Measurements from ENCODE around the gene NTSR2. TPM values are rescaled to one million over a fixed set of nuclear protein-coding genes. Genes with fewer than 3 reads are reported as not detected.
"Not testable (repeated sequence)": the region's sequence is repeated elsewhere in the genome, so short reads cannot be mapped to it uniquely, and the experiment has no call there.

NTSR2 gene
- total and polyA plus RNA-seq, 4 donors, result not detected

DNA sequence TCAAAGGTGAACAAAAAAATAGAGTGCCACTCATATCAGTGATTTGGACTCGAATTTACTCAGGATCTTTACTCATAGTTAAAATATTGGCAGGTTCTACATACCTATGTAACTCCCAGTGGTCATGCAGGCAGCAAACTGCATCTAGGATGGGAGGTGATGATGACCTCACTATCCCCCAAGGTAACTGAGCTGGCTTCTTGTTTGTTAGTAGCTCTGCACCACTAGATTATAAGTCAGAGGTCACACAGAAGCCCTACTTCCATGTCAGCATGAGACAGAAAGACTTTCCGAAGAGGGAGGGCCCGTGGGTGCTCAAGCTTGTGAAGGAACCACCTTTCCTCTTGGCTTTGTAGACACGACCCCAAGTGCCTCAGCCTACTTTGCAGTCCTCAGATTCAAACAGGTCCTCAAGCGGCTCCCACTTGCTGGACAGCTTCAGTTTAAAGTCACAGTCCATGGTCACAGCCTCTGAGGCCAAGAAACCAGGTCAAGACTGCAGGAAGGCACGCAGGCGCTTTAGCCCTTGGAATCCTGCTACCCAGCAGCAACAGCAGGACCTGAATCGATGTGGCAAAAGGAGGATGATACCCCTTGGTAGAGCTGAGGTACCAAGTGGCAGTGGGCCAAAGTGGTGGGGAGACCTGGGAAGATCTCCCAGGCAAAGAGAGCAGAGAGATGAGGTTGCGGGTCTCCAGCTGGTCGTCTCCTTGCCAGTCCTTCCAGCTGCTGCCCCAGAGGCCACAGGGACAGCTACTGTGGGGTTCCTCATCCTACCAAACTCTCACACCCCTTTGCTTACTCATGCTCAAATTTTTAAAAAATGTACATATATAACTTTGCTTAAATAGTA lies 4.3 kb downstream of the NTSR2 start:
- ATAC-seq (ENCODE audit: low FRiP score), result no peak
- H3K27ac ChIP-seq (ENCODE audit: low read depth in 1 of 2, low read length in 2 of 2), result no peak overlapping the region
- DNase-seq, result no peak
- no peaks in the 10 kb centered on the region for H3K27me3 ChIP-seq (ENCODE audit: control insufficient read depth in 1 of 2, insufficient read depth in 2 of 2, low read length in 1 of 2)
- H3K9me3 ChIP-seq (ENCODE audit: control insufficient read depth, low read length), result no peaks in the 10 kb centered on the region
- no peak overlapping the region for H3K4me3 ChIP-seq (ENCODE audit: low read length in 2 of 2)
- intact Hi-C loops (cut with DNase I), result no loop called here
- WGBS, 2 donors, result 74 to 80% methylated on average over 10 of the region's 10 CpGs
- no peaks in the 10 kb centered on the region for H3K4me1 ChIP-seq (ENCODE audit: control insufficient read depth in 1 of 2, insufficient read depth in 2 of 2, low read length in 2 of 2)
- H3K36me3 ChIP-seq (ENCODE audit: control insufficient read depth in 1 of 2, insufficient read depth in 2 of 2, low read length in 1 of 2), result no peaks in the 10 kb centered on the region

- Histone ChIP-seq H3K9me3 (ENCODE audit: control insufficient read depth, low read length) (no peaks in the 10 kb centered on the region), H3K4me3 (ENCODE audit: low read length in 2 of 2) (no peak overlapping the region), H3K4me1 (ENCODE audit: control insufficient read depth in 1 of 2, insufficient read depth in 2 of 2, low read length in 2 of 2) (no peaks in the 10 kb centered on the region), H3K27me3 (ENCODE audit: control insufficient read depth in 1 of 2, insufficient read depth in 2 of 2, low read length in 1 of 2) (no peaks in the 10 kb centered on the region), H3K27ac (ENCODE audit: low read depth in 1 of 2, low read length in 2 of 2) (no peak overlapping the region), H3K36me3 (ENCODE audit: control insufficient read depth in 1 of 2, insufficient read depth in 2 of 2, low read length in 1 of 2) (no peaks in the 10 kb centered on the region)
- no peak for DNase-seq
- WGBS, 2 donors, result 81 to 84% methylated on average over 11 of the region's 11 CpGs
- no peak for ATAC-seq (ENCODE audit: low FRiP score)
- intact Hi-C loops (cut with DNase I), result no loop called here
These were observed 5.0 kb downstream of the NTSR2 start for GRCh38 chr2:11665028-11665427.

DNA sequence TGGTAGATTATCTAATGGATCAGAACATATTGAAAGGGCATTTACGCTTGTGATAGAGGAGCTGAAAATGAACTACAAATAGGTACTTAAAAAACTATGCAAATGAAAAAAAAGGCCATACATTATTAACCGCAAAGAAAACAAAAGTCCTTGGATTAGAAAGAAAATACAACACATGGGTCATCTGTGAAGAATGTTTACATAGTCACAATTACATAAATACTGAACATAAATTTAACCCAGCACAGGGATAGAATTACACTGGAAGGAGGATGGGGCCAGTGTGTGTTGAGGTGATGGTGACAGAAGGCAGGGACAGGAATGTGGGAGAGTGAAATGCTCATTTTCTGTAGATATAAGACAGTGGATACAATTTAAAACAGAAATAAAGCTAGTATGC lies 6.6 kb downstream of the NTSR2 start:
- ATAC-seq (ENCODE audit: low FRiP score), result no peak
- Histone ChIP-seq H3K27me3 (ENCODE audit: control insufficient read depth in 1 of 2, insufficient read depth in 2 of 2, low read length in 1 of 2) (no peaks in the 10 kb centered on the region), H3K4me1 (ENCODE audit: control insufficient read depth in 1 of 2, insufficient read depth in 2 of 2, low read length in 2 of 2) (no peaks in the 10 kb centered on the region), H3K4me3 (ENCODE audit: low read length in 2 of 2) (no peak overlapping the region), H3K27ac (ENCODE audit: low read depth in 1 of 2, low read length in 2 of 2) (no peak overlapping the region), H3K9me3 (ENCODE audit: control insufficient read depth, low read length) (no peaks in the 10 kb centered on the region), H3K36me3 (ENCODE audit: control insufficient read depth in 1 of 2, insufficient read depth in 2 of 2, low read length in 1 of 2) (no peaks in the 10 kb centered on the region)
- intact Hi-C loops (cut with DNase I), result no loop called here
- 66 to 70% methylated on average over 2 of the region's 2 CpGs for WGBS, 2 donors
- DNase-seq, result no peak

DNA sequence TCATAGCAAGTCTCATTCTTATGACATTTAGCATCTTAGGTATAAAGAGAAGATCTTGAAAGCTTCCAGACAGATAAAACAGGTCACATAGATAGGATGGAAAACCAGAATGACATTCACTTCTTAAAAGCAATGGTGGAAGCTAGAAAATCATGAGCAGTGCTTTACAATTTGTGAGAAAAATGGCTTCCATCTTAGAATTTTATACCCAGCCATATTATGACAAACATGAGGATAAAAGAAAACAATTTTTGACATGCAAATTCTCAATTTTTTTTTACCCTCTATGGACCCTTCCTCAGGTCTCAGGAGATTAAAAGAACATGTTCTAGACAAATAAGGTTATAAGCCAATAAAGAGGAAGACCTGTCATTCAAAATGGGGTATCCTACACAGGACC lies 7.1 kb downstream of the NTSR2 start:
- Histone ChIP-seq H3K4me3 (ENCODE audit: low read length in 2 of 2) (no peak overlapping the region), H3K9me3 (ENCODE audit: control insufficient read depth, low read length) (no peaks in the 10 kb centered on the region), H3K27me3 (ENCODE audit: control insufficient read depth in 1 of 2, insufficient read depth in 2 of 2, low read length in 1 of 2) (no peaks in the 10 kb centered on the region), H3K36me3 (ENCODE audit: control insufficient read depth in 1 of 2, insufficient read depth in 2 of 2, low read length in 1 of 2) (no peaks in the 10 kb centered on the region), H3K27ac (ENCODE audit: low read depth in 1 of 2, low read length in 2 of 2) (no peak overlapping the region), H3K4me1 (ENCODE audit: control insufficient read depth in 1 of 2, insufficient read depth in 2 of 2, low read length in 2 of 2) (no peaks in the 10 kb centered on the region)
- intact Hi-C loops (cut with DNase I), result no loop called here
- no peak for DNase-seq
- no peak for ATAC-seq (ENCODE audit: low FRiP score)

DNA sequence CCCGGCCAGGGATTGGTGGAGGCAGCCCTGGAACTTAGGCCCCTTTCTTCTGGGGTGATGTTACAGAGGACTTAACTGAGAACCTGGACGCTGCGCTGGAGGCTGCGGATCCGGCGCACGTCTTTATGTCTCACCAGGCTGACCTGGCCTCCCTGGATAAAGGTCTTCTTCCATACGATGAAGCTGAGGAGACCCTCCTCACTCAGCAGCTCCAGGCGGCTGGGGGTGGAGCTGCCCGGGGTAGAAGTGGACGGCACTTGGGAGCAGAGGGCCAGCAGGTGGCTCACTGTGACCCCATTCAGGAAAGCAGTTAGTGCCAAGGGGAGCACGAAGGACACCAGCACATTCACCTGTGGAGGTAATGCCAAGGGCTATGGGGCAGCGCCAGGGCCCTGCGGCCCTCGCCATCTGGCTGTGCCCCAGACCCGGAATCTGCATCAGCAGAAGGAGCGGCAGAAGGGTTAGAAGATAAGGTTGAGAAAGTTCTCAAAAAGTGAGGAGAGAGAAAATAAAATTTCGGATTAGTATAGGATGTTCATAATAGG lies 8.0 kb downstream of the NTSR2 start:
- H3K27ac ChIP-seq (ENCODE audit: low read depth in 1 of 2, low read length in 2 of 2), result no peak overlapping the region
- intact Hi-C loops (cut with DNase I), result no loop called here
- no peaks in the 10 kb centered on the region for H3K27me3 ChIP-seq (ENCODE audit: control insufficient read depth in 1 of 2, insufficient read depth in 2 of 2, low read length in 1 of 2)
- H3K4me3 ChIP-seq (ENCODE audit: low read length in 2 of 2), result no peak overlapping the region
- DNase-seq (no peak), ATAC-seq (ENCODE audit: low FRiP score) (no peak)
- no peaks in the 10 kb centered on the region for H3K36me3 ChIP-seq (ENCODE audit: control insufficient read depth in 1 of 2, insufficient read depth in 2 of 2, low read length in 1 of 2)
- no peaks in the 10 kb centered on the region for H3K9me3 ChIP-seq (ENCODE audit: control insufficient read depth, low read length)
- no peaks in the 10 kb centered on the region for H3K4me1 ChIP-seq (ENCODE audit: control insufficient read depth in 1 of 2, insufficient read depth in 2 of 2, low read length in 2 of 2)
- 87 to 88% methylated on average over 18 of the region's 18 CpGs for WGBS, 2 donors

GRCh38 chr2:11660396-11660795 lies 9.6 kb downstream of the NTSR2 start:
- H3K4me3 ChIP-seq (ENCODE audit: low read length in 2 of 2); DNase-seq; H3K4me1 ChIP-seq (ENCODE audit: control insufficient read depth in 1 of 2, insufficient read depth in 2 of 2, low read length in 2 of 2); H3K9me3 ChIP-seq (ENCODE audit: control insufficient read depth, low read length); H3K36me3 ChIP-seq (ENCODE audit: control insufficient read depth in 1 of 2, insufficient read depth in 2 of 2, low read length in 1 of 2); ATAC-seq (ENCODE audit: low FRiP score); H3K27ac ChIP-seq (ENCODE audit: low read depth in 1 of 2, low read length in 2 of 2); intact Hi-C loops (cut with DNase I); H3K27me3 ChIP-seq (ENCODE audit: control insufficient read depth in 1 of 2, insufficient read depth in 2 of 2, low read length in 1 of 2): not testable (repeated sequence)
- 90% methylated on average over 2 of the region's 2 CpGs for WGBS, 2 donors

- no peaks in the 10 kb centered on the region for H3K9me3 ChIP-seq (ENCODE audit: control insufficient read depth, low read length)
- no peak for ATAC-seq (ENCODE audit: low FRiP score)
- intact Hi-C loops (cut with DNase I), result no loop called here
- no peaks in the 10 kb centered on the region for H3K4me1 ChIP-seq (ENCODE audit: control insufficient read depth in 1 of 2, insufficient read depth in 2 of 2, low read length in 2 of 2)
- no peaks in the 10 kb centered on the region for H3K27me3 ChIP-seq (ENCODE audit: control insufficient read depth in 1 of 2, insufficient read depth in 2 of 2, low read length in 1 of 2)
- H3K4me3 ChIP-seq (ENCODE audit: low read length in 2 of 2), result no peak overlapping the region
- 91 to 92% methylated on average over 10 of the region's 10 CpGs for WGBS, 2 donors
- DNase-seq, result no peak
- H3K27ac ChIP-seq (ENCODE audit: low read depth in 1 of 2, low read length in 2 of 2), result no peak overlapping the region
- no peaks in the 10 kb centered on the region for H3K36me3 ChIP-seq (ENCODE audit: control insufficient read depth in 1 of 2, insufficient read depth in 2 of 2, low read length in 1 of 2)
These were observed 10.1 kb downstream of the NTSR2 start for GRCh38 chr2:11659851-11660250.

GRCh38 chr2:11659115-11659475 lies 10.9 kb downstream of the NTSR2 start:
- no peaks in the 10 kb centered on the region for H3K36me3 ChIP-seq (ENCODE audit: control insufficient read depth in 1 of 2, insufficient read depth in 2 of 2, low read length in 1 of 2)
- H3K4me3 ChIP-seq (ENCODE audit: low read length in 2 of 2), result no peak overlapping the region
- H3K27me3 ChIP-seq (ENCODE audit: control insufficient read depth in 1 of 2, insufficient read depth in 2 of 2, low read length in 1 of 2), result no peaks in the 10 kb centered on the region
- H3K4me1 ChIP-seq (ENCODE audit: control insufficient read depth in 1 of 2, insufficient read depth in 2 of 2, low read length in 2 of 2), result no peaks in the 10 kb centered on the region
- ATAC-seq (ENCODE audit: low FRiP score) (no peak), DNase-seq (no peak)
- 73 to 78% methylated on average over 11 of the region's 11 CpGs for WGBS, 2 donors
- H3K27ac ChIP-seq (ENCODE audit: low read depth in 1 of 2, low read length in 2 of 2), result no peak overlapping the region
- intact Hi-C loops (cut with DNase I), result no loop called here
- H3K9me3 ChIP-seq (ENCODE audit: control insufficient read depth, low read length), result no peaks in the 10 kb centered on the region

Data from aorta (tissue), 5 donors.